ENCODE results near the gene SCMH1. TPM values are rescaled to one million over a fixed set of nuclear protein-coding genes. Genes with fewer than 3 reads are reported as not detected.

SCMH1 gene
- total and polyA plus RNA-seq, 2 donors (not counting 3 experiments of a cell fraction or from before 2014, with no cell fraction given): 39.9 to 40.7 TPM

- POLR2A ChIA-PET: no interaction called here
- dilution Hi-C loops (cut with MboI; ENCODE audit: extremely low pct_ligation_motif_present, low sequenced_read_pairs): no loop called here
- no peak overlapping the region for H3K27ac ChIP-seq (ENCODE audit: insufficient read depth, low read depth, low read length)
- BruUV-seq (replicated peaks): no TSS peak
- H3K9ac ChIP-seq (replicated peaks; ENCODE audit: extremely low read depth, insufficient read depth, low read length): no peak overlapping the region
- H3K36me3 ChIP-seq (ENCODE audit: control insufficient read depth in 2 of 2, extremely low read depth in 1 of 2, insufficient read depth in 2 of 2, low read length in 2 of 2): no peaks in the 10 kb centered on the region
- no peaks in the 10 kb centered on the region for H3K27me3 ChIP-seq (ENCODE audit: control insufficient read depth in 2 of 2, insufficient read depth in 2 of 2, low read length in 2 of 2)
- H3K4me1 ChIP-seq (ENCODE audit: control insufficient read depth, extremely low read depth, insufficient read depth, low read length): no peaks in the 10 kb centered on the region
- no peaks in the 10 kb centered on the region for H3K79me2 ChIP-seq (ENCODE audit: control insufficient read depth, insufficient read depth, low read length)
- intact Hi-C loops (cut with micrococcal nuclease): no loop called here
- no peak overlapping the region for H3K4me2 ChIP-seq (ENCODE audit: insufficient read depth, low read length)
- DNase-seq (ENCODE audit: low read depth, low spot score): no peak
- TF ChIP-seq MAX (IDR thresholded peaks at IDR 0.05; ENCODE audit: insufficient read depth, insufficient read length): no peak
- TF ChIP-seq GATA2 (IDR thresholded peaks at IDR 0.05; ENCODE audit: insufficient read depth, insufficient read length, low read depth, low read length): no peak
- TF ChIP-seq MYC (IDR thresholded peaks at IDR 0.05; ENCODE audit: low read depth, low read length): no peak
- TF ChIP-seq EZH2 (IDR thresholded peaks at IDR 0.05; ENCODE audit: borderline replicate concordance, low read depth, low read length, severe bottlenecking): no peak
- no peak for TF ChIP-seq POLR2A (IDR thresholded peaks at IDR 0.05; ENCODE audit: low read depth, low read length)
- TF ChIP-seq FOS (IDR thresholded peaks at IDR 0.05; ENCODE audit: borderline replicate concordance, insufficient read depth, low read length): no peak
- no peak for TF ChIP-seq CTCF (IDR thresholded peaks at IDR 0.05; ENCODE audit: extremely low read depth in 1 of 2, insufficient read depth in 1 of 2, low read depth in 1 of 2, low read length in 2 of 2)
- TF ChIP-seq POLR2AphosphoS5 (IDR thresholded peaks at IDR 0.05; ENCODE audit: insufficient read depth, low read depth, low read length): no peak
- no peak for TF ChIP-seq JUN (IDR thresholded peaks at IDR 0.05; ENCODE audit: borderline replicate concordance, insufficient read depth, insufficient read length, low read depth)
- no peaks in the 10 kb centered on the region for H3K9me3 ChIP-seq (replicated peaks; ENCODE audit: control insufficient read depth, insufficient read depth, low read length)
- H3K9me1 ChIP-seq (replicated peaks; ENCODE audit: control insufficient read depth, extremely low read depth, insufficient read depth, low read length): no peaks in the 10 kb centered on the region
- H4K20me1 ChIP-seq (replicated peaks; ENCODE audit: control insufficient read depth, extremely low read depth, insufficient read depth, low read length): no peaks in the 10 kb centered on the region
- no peak for FAIRE-seq
- CTCF ChIA-PET: interaction anchor here (1.1 kb wide), 1 partner anchor 8 kb away, joined by 6 read pairs; no protein-coding TSS in a partner anchor
- no peak overlapping the region for H3K4me3 ChIP-seq (replicated peaks in 1 of 3; ENCODE audit: insufficient read depth in 1 of 3, low read depth in 1 of 3, low read length in 3 of 3)
- H2AFZ ChIP-seq (ENCODE audit: low read depth, low read length): no peak overlapping the region
Measured at GRCh38 chr1:41093826-41094225, 148.3 kb downstream of the SCMH1 start.

Measured in endothelial cell of umbilical vein (primary cell).